Thoracic aorta (tissue), 2 donors: ENCODE data around the gene SH3BGRL. TPM values are rescaled to one million over a fixed set of nuclear protein-coding genes. Genes with fewer than 3 reads are reported as not detected.

Source experiments
- ATAC-seq: fragments of 150-250 bp; one replicate; pipeline ENCODE4 v1.8.0; 2017; ENCODE audit warnings: low read depth; ENCODE audit not compliant: insufficient number of reproducible peaks, low FRiP score
- DNase-seq: peaks from one replicate; pipeline ENCODE4 v3.0.0-alpha.2; 2020; ENCODE audit warnings: low spot score
- H3K27ac ChIP-seq, 2 donors: fragments of 200-600 bp; sonication (generic); 1 replicate in 1 of 2; 2 replicates in 1 of 2; pipeline ENCODE4 v1.5.1; 2016; ENCODE audit warnings: mild to moderate bottlenecking in 2 of 2, moderate library complexity in 2 of 2
- H3K27me3 ChIP-seq: fragments of 200-600 bp; sonication (generic); replicated peaks from 2 replicates; pipeline ENCODE4 v1.6.0; 2016; ENCODE audit warnings: mild to moderate bottlenecking; ENCODE audit not compliant: insufficient read depth
- H3K36me3 ChIP-seq: fragments of 200-600 bp; sonication (generic); one replicate; pipeline ENCODE4 v1.5.1; 2016
- H3K4me1 ChIP-seq, 2 donors: fragments of 200-600 bp; sonication (generic); 1 replicate in 1 of 2; 2 replicates in 1 of 2; pipeline versions ENCODE4 v1.5.1 to v1.6.0; 2016; ENCODE audit warnings: low read depth in 2 of 2, mild to moderate bottlenecking in 1 of 2; ENCODE audit not compliant: control insufficient read depth in 1 of 2
- H3K4me3 ChIP-seq: fragments of 200-600 bp; sonication (generic); 2 replicates; pipeline ENCODE4 v1.5.1; 2016; ENCODE audit warnings: mild to moderate bottlenecking
- H3K9me3 ChIP-seq: fragments of 200-600 bp; sonication (generic); 2 replicates; pipeline ENCODE4 v1.5.1; 2016
- CTCF ChIP-seq: fragments of 200-600 bp; sonication (generic); IDR thresholded peaks from one replicate; pipeline ENCODE4 v1.5.1; 2019; ENCODE audit warnings: antibody characterized with exemption
- total RNA-seq, 2 donors: library from RNA; depleted of rRNA; stranded (reverse); fragments of >200 nt; gene quantifications; one replicate each; pipeline versions ENCODE4 v1.1.0 to v1.2.3, GENCODE V29; 2016

The SH3BGRL gene
- total RNA-seq, 2 donors from 2014 or later, result 196 to 218 TPM

- no peaks in the 10 kb centered on the region for H3K36me3 ChIP-seq
- H3K4me1 ChIP-seq, result peaks cover 11 to 31% of the 10 kb centered on the region in 2 donors
- TF ChIP-seq CTCF, result no peak
- H3K9me3 ChIP-seq, result no peaks in the 10 kb centered on the region
- no peak for ATAC-seq
- no peak overlapping the region for H3K4me3 ChIP-seq
- H3K27me3 ChIP-seq, result no peaks in the 10 kb centered on the region
- H3K27ac ChIP-seq, result peak overlapping the region in 1 of 2 donors; percentile 38
- DNase-seq, result no peak
Measured at GRCh38 chrX:81255876-81256275, 54.0 kb downstream of the SH3BGRL start.

GRCh38 chrX:81257817-81258216 is 55.9 kb downstream of the SH3BGRL start:
- peaks cover 14 to 40% of the 10 kb centered on the region in 2 donors for H3K4me1 ChIP-seq
- no peak for TF ChIP-seq CTCF

GRCh38 chrX:81259020-81259713 is 57.3 kb downstream of the SH3BGRL start:
- Histone ChIP-seq H3K4me1 (peaks cover 14 to 40% of the 10 kb centered on the region in 2 donors), H3K27ac (peak overlapping the region; percentile 76 to 84), H3K4me3 (no peak overlapping the region), H3K36me3 (no peaks in the 10 kb centered on the region), H3K27me3 (no peaks in the 10 kb centered on the region), H3K9me3 (no peaks in the 10 kb centered on the region)
- DNase-seq, result no peak
- no peak for TF ChIP-seq CTCF
- ATAC-seq, result no peak

More at GRCh38 chrX:81257817-81258216, 55.9 kb downstream of the SH3BGRL start:
- Histone ChIP-seq H3K36me3 (no peaks in the 10 kb centered on the region), H3K27ac (peak overlapping the region; percentile 76 to 84), H3K9me3 (no peaks in the 10 kb centered on the region), H3K4me3 (no peak overlapping the region), H3K27me3 (no peaks in the 10 kb centered on the region)
- DNase-seq (no peak), ATAC-seq (no peak)

- no peak for ATAC-seq
- Histone ChIP-seq H3K4me3 (no peak overlapping the region), H3K4me1 (peaks cover 12 to 40% of the 10 kb centered on the region in 2 donors), H3K9me3 (no peaks in the 10 kb centered on the region), H3K27me3 (no peaks in the 10 kb centered on the region), H3K27ac (peak overlapping the region; percentile 76 to 84), H3K36me3 (no peaks in the 10 kb centered on the region)
- TF ChIP-seq CTCF, result no peak
- DNase-seq, result no peak
Measured at GRCh38 chrX:81259714-81260395, 58.0 kb downstream of the SH3BGRL start.

- H3K9me3 ChIP-seq, result no peaks in the 10 kb centered on the region
- ATAC-seq, result no peak
- H3K27me3 ChIP-seq, result no peaks in the 10 kb centered on the region
- H3K4me1 ChIP-seq, result peaks cover 11 to 31% of the 10 kb centered on the region in 2 donors
- H3K36me3 ChIP-seq, result no peaks in the 10 kb centered on the region
- no peak for TF ChIP-seq CTCF
- peak overlapping the region in 1 of 2 donors; percentile 55 for H3K27ac ChIP-seq
- no peak overlapping the region for H3K4me3 ChIP-seq
- no peak for DNase-seq
Measured at GRCh38 chrX:81261576-81261975, 59.7 kb downstream of the SH3BGRL start.
